ENCODE measurements around the gene CAND2.

DNA sequence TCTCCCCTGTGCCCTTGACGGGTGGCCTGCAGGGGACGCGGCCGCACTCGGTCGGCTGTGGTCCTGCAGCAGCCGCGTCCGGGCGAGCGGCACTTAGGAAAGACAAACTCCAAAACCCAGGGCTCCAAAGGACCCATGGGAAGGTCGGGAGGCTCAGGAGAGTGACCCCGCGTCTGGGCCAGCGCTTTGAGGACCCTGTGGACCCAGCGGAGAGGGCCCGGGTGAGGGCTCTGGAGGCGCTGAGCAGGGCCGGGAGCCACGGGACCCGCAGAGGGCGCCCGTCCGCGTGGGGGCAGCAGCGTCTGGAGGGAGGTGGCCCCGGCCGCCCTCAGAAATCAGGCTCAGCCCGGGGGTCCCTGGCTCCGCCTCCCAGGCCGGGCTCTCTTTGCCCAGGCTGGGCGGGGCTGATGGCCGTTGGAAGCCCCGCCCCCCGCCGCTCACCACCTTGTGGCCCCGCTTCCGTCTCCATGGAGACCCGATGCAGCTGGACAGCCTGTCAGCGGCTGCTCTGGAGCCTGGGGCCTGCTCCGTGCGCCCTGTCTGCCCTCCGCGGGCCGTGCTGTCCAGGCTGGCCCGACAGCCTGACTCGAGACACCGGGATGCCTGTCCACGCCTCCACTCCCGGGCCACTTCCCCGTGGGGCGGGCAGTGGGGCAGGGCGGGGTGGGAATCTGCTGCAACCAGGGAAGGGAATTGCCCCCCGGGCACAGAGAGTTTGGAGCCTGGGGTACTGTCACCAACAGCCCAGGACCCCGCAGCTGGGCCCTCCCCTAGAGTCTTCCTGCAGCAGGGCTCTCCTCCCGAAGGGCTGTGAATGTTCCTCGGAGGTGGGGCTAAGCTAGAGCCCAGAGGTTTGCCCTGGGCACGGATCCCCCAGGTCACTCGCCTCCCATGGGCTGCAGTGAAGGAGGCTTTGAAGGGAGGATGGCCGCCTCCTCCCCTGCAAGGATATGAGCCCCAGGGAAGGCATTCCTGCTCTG, 79.7 kb downstream of the CAND2 start:
- TF ChIP-seq TAF1 (IDR thresholded peaks at IDR 0.05; ENCODE audit: borderline replicate concordance, low read depth, low read length) (no peak), POLR2A (IDR thresholded peaks at IDR 0.05; ENCODE audit: low read depth, low read length) (no peak), POLR2AphosphoS5 (IDR thresholded peaks at IDR 0.05; ENCODE audit: low read depth, low read length) (no peak)

All from GM12892 (cell line).